CD14-positive monocyte (primary cell): ENCODE data around the gene MMP19. TPM values are rescaled to one million over a fixed set of nuclear protein-coding genes. Genes with fewer than 3 reads are reported as not detected.

Source experiments
- DNase-seq, 3 donors: peaks; one replicate each; pipeline ENCODE4 v3.0.0-alpha.2; 2011 to 2022
- H2AFZ ChIP-seq: 2 replicates; pipeline ENCODE4 v1.6.0; 2012; ENCODE audit warnings: mild to moderate bottlenecking, low read depth, low read length, inconsistent platforms; ENCODE audit not compliant: insufficient read depth, poor library complexity, severe bottlenecking
- H3K27ac ChIP-seq, 2 donors: 1 replicate in 1 of 2; 2 replicates in 1 of 2; pipeline ENCODE4 v1.5.1; 2012 to 2013; ENCODE audit warnings: low read length in 2 of 2, control low read depth in 1 of 2, inconsistent platforms in 1 of 2, low read depth in 1 of 2, mild to moderate bottlenecking in 1 of 2
- H3K27me3 ChIP-seq, 2 donors: one replicate each; pipeline versions ENCODE4 v1.6.0 to v1.6.1; 2011 to 2013; ENCODE audit warnings: low read length in 2 of 2; ENCODE audit not compliant: control insufficient read depth in 2 of 2, insufficient read depth in 2 of 2
- H3K36me3 ChIP-seq, 2 donors: replicated peaks in 1 of 2; 1 replicate in 1 of 2; 2 replicates in 1 of 2; pipeline versions ENCODE4 v1.5.1 to v1.6.1; 2012 to 2013; ENCODE audit warnings: low read length in 2 of 2, control low read depth in 1 of 2, inconsistent platforms in 1 of 2, mild to moderate bottlenecking in 1 of 2; ENCODE audit not compliant: insufficient read depth in 2 of 2, control insufficient read depth in 1 of 2
- H3K4me1 ChIP-seq, 2 donors: 1 replicate in 1 of 2; 2 replicates in 1 of 2; pipeline versions ENCODE4 v1.5.1 to v1.6.1; 2012 to 2013; ENCODE audit warnings: low read length in 2 of 2, control low read depth in 1 of 2, inconsistent platforms in 1 of 2, mild to moderate bottlenecking in 1 of 2, moderate library complexity in 1 of 2; ENCODE audit not compliant: insufficient read depth in 2 of 2, control insufficient read depth in 1 of 2
- H3K4me2 ChIP-seq: replicated peaks from 2 replicates; pipeline ENCODE3; 2012; ENCODE audit warnings: low read length, moderate library complexity, mild to moderate bottlenecking; ENCODE audit not compliant: poor library complexity, severe bottlenecking; ENCODE audit errors: extremely low read depth
- H3K4me3 ChIP-seq, 3 experiments: fragments of 200-600 bp in 1 of 3; sonication (generic) in 1 of 3; replicated peaks in 1 of 3; 1 replicate in 2 of 3; 2 replicates in 1 of 3; pipeline ENCODE4 v1.5.1; 2011 to 2013; ENCODE audit warnings: low read length in 3 of 3, mild to moderate bottlenecking in 3 of 3, control low read depth in 2 of 3, low read depth in 2 of 3, inconsistent platforms in 1 of 3, moderate library complexity in 1 of 3
- H3K79me2 ChIP-seq: 2 replicates; pipeline ENCODE4 v1.6.0; 2012; ENCODE audit warnings: mild to moderate bottlenecking, control low read depth, inconsistent platforms, low read length, moderate library complexity; ENCODE audit not compliant: insufficient read depth
- H3K9ac ChIP-seq: 2 replicates; pipeline ENCODE4 v1.6.0; 2017; ENCODE audit warnings: low read length, mild to moderate bottlenecking; ENCODE audit not compliant: insufficient read depth, poor library complexity, severe bottlenecking
- H3K9me3 ChIP-seq, 2 donors: replicated peaks in 1 of 2; 1 replicate in 1 of 2; 2 replicates in 1 of 2; pipeline versions ENCODE4 v1.5.1 to v1.6.1; 2012 to 2013; ENCODE audit warnings: low read length in 2 of 2, control low read depth in 1 of 2; ENCODE audit not compliant: control insufficient read depth in 1 of 2, insufficient read depth in 1 of 2
- H4K20me1 ChIP-seq: 2 replicates; pipeline ENCODE4 v1.6.0; 2012; ENCODE audit warnings: mild to moderate bottlenecking, low read length, control low read depth, moderate library complexity; ENCODE audit not compliant: insufficient read depth
- H3K27ac Mint-ChIP-seq, 7 donors: one replicate each; pipeline ENCODE4 v1.8.0; 2020; ENCODE audit warnings: mild to moderate bottlenecking in 7 of 7, mixed read lengths in 7 of 7, moderate library complexity in 6 of 7, inconsistent platforms in 2 of 7
- H3K27me3 Mint-ChIP-seq, 3 donors: one replicate each; pipeline ENCODE4 v1.8.0; 2021 to 2022; ENCODE audit warnings: low read depth in 3 of 3, mild to moderate bottlenecking in 3 of 3, mixed read lengths in 3 of 3, moderate library complexity in 3 of 3, inconsistent platforms in 1 of 3
- H3K36me3 Mint-ChIP-seq, 2 donors: one replicate each; pipeline ENCODE4 v1.8.0; 2020; ENCODE audit warnings: mixed read lengths in 2 of 2, inconsistent platforms in 1 of 2, mild to moderate bottlenecking in 1 of 2
- H3K4me1 Mint-ChIP-seq: one replicate; pipeline ENCODE4 v1.8.0; 2020; ENCODE audit warnings: mild to moderate bottlenecking, mixed read lengths
- H3K4me3 Mint-ChIP-seq, 2 donors: one replicate each; pipeline ENCODE4 v1.8.0; 2020; ENCODE audit warnings: mild to moderate bottlenecking in 2 of 2, mixed read lengths in 2 of 2, moderate library complexity in 1 of 2
- H3K9me3 Mint-ChIP-seq, 7 donors: one replicate each; pipeline ENCODE4 v1.8.0; 2020 to 2022; ENCODE audit warnings: mixed read lengths in 7 of 7, mild to moderate bottlenecking in 6 of 7, moderate library complexity in 6 of 7, inconsistent platforms in 2 of 7
- WGBS: methylation state at CpG from one replicate; pipeline ENCODE4 v1.1.5; 2013; ENCODE audit warnings: missing lambda C conversion rate; ENCODE audit not compliant: insufficient coverage; 5-methylcytosine and 5-hydroxymethylcytosine counted together
- intact Hi-C, 2 donors: fragments of 100-400 bp; cut with micrococcal nuclease; formaldehyde crosslinking; loops; one replicate each; pipeline versions ENCODE4 v1.15.0 to v1.15.1; 2023
- polyA plus RNA-seq, 3 donors: library from polyadenylated mRNA; depleted of rRNA in 1 of 3; unstranded in 2 of 3; stranded (reverse) in 1 of 3; fragments of 300-500 nt in 2 of 3; fragments of >200 nt in 1 of 3; fragmentation: Illumina TruSeq in 2 of 3; gene quantifications; 1 replicate in 2 of 3; 2 replicates in 1 of 3; pipeline ENCODE4 v1.2.3, GENCODE V29; 2012 to 2021
- TF ChIP-seq, protein P1 (sequence below): fragments of 200-600 bp; IDR thresholded peaks from one replicate; pipeline ENCODE4 v1.8.0; 2022; ENCODE audit warnings: antibody characterized with exemption, mild to moderate bottlenecking

MMP19 gene
- polyA plus RNA-seq, 3 donors = 0.81 to 2.8 (median 1.0) TPM

GRCh38 chr12:55850893-55851292 is 8.2 kb upstream of the MMP19 start:
- H3K27me3 Mint-ChIP-seq = peaks cover 3 to 13% (median 5%) of the 10 kb centered on the region in 3 donors
- 89% methylated on average over 3 of the region's 3 CpGs for WGBS
- H3K4me3 Mint-ChIP-seq = no peak overlapping the region
- TF ChIP-seq, protein P1, sequence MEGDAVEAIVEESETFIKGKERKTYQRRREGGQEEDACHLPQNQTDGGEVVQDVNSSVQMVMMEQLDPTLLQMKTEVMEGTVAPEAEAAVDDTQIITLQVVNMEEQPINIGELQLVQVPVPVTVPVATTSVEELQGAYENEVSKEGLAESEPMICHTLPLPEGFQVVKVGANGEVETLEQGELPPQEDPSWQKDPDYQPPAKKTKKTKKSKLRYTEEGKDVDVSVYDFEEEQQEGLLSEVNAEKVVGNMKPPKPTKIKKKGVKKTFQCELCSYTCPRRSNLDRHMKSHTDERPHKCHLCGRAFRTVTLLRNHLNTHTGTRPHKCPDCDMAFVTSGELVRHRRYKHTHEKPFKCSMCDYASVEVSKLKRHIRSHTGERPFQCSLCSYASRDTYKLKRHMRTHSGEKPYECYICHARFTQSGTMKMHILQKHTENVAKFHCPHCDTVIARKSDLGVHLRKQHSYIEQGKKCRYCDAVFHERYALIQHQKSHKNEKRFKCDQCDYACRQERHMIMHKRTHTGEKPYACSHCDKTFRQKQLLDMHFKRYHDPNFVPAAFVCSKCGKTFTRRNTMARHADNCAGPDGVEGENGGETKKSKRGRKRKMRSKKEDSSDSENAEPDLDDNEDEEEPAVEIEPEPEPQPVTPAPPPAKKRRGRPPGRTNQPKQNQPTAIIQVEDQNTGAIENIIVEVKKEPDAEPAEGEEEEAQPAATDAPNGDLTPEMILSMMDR = no peak
- no peaks in the 10 kb centered on the region for H3K79me2 ChIP-seq
- no peak overlapping the region for H3K4me2 ChIP-seq
- H3K4me1 ChIP-seq = peaks cover 18 to 21% of the 10 kb centered on the region in 2 donors
- H3K36me3 ChIP-seq = no peaks in the 10 kb centered on the region
- no peak overlapping the region for H3K27ac ChIP-seq
- H3K27ac Mint-ChIP-seq = no peak overlapping the region
- H3K9me3 ChIP-seq = no peaks in the 10 kb centered on the region
- intact Hi-C loops = no loop called here
- no peak for DNase-seq
- no peak overlapping the region for H3K4me3 ChIP-seq
- H2AFZ ChIP-seq = peak overlapping the region; percentile 15
- no peaks in the 10 kb centered on the region for H3K27me3 ChIP-seq
- no peak overlapping the region for H3K9ac ChIP-seq
- no peaks in the 10 kb centered on the region for H3K36me3 Mint-ChIP-seq
- H3K4me1 Mint-ChIP-seq = peaks cover 25% of the 10 kb centered on the region
- H4K20me1 ChIP-seq = no peaks in the 10 kb centered on the region
- peaks cover 0 to 2% (median 0%) of the 10 kb centered on the region in 7 donors for H3K9me3 Mint-ChIP-seq

- Mint-ChIP-seq H3K27me3 (peaks cover 3 to 11% (median 5%) of the 10 kb centered on the region in 3 donors), H3K4me3 (no peak overlapping the region), H3K36me3 (no peaks in the 10 kb centered on the region), H3K9me3 (peaks cover 0 to 4% (median 0%) of the 10 kb centered on the region in 7 donors), H3K27ac (peak overlapping the region in 2 of 7 donors; percentile 25 to 46), H3K4me1 (peaks cover 27% of the 10 kb centered on the region)
- DNase-seq = no peak
- Histone ChIP-seq H3K9ac (no peak overlapping the region), H3K9me3 (no peaks in the 10 kb centered on the region), H3K79me2 (no peaks in the 10 kb centered on the region), H2AFZ (no peak overlapping the region), H3K27me3 (no peaks in the 10 kb centered on the region), H3K36me3 (no peaks in the 10 kb centered on the region), H3K27ac (no peak overlapping the region), H3K4me2 (no peak overlapping the region), H4K20me1 (no peaks in the 10 kb centered on the region), H3K4me3 (no peak overlapping the region), H3K4me1 (peaks cover 18 to 21% of the 10 kb centered on the region in 2 donors)
- no CpG with 5 or more reads among the region's 1 CpG for WGBS
- intact Hi-C loops = no loop called here
- TF ChIP-seq, protein P1 = no peak
These were observed 7.7 kb upstream of the MMP19 start for GRCh38 chr12:55850401-55850800.
